Measurements from ENCODE around the gene COL4A1.

COL4A1 gene

GRCh38 chr13:110212529-110212928 lies 94.4 kb downstream of the COL4A1 start:
- DNase-seq = no peak

- DNase-seq = no peak
Observed at GRCh38 chr13:110211735-110212134, 95.2 kb downstream of the COL4A1 start.

GRCh38 chr13:110211046-110211445 lies 95.9 kb downstream of the COL4A1 start:
- no peak for DNase-seq

GRCh38 chr13:110210604-110210985 lies 96.4 kb downstream of the COL4A1 start:
- no peak for DNase-seq

- no peak for DNase-seq
Observed at GRCh38 chr13:110209950-110210603, 96.9 kb downstream of the COL4A1 start.

- DNase-seq = no peak
Observed at GRCh38 chr13:110208116-110208515, 98.8 kb downstream of the COL4A1 start.

GRCh38 chr13:110206996-110207395 lies 100.0 kb downstream of the COL4A1 start:
- no peak for DNase-seq

- no peak for DNase-seq
Observed at GRCh38 chr13:110206185-110206584, 100.8 kb downstream of the COL4A1 start.

- DNase-seq = no peak
Observed at GRCh38 chr13:110201114-110201513, 105.8 kb downstream of the COL4A1 start.

GRCh38 chr13:110200276-110200870 lies 106.6 kb downstream of the COL4A1 start:
- no peak for DNase-seq

- no peak for DNase-seq
Observed at GRCh38 chr13:110199046-110199831, 107.7 kb downstream of the COL4A1 start.

- no peak for DNase-seq
Observed at GRCh38 chr13:110197471-110197870, 109.5 kb downstream of the COL4A1 start.

GRCh38 chr13:110197026-110197425 lies 109.9 kb downstream of the COL4A1 start:
- DNase-seq = no peak

GRCh38 chr13:110195547-110196485 lies 111.1 kb downstream of the COL4A1 start:
- DNase-seq = no peak

GRCh38 chr13:110194451-110194850 lies 112.5 kb downstream of the COL4A1 start:
- DNase-seq = no peak

GRCh38 chr13:110193491-110193890 lies 113.5 kb downstream of the COL4A1 start:
- no peak for DNase-seq

- DNase-seq = no peak
Observed at GRCh38 chr13:110192472-110192871, 114.5 kb downstream of the COL4A1 start.

GRCh38 chr13:110187641-110188161 lies 119.3 kb downstream of the COL4A1 start:
- DNase-seq = no peak

- no peak for DNase-seq
Observed at GRCh38 chr13:110186231-110186855, 120.6 kb downstream of the COL4A1 start.

GRCh38 chr13:110185696-110186095 lies 121.3 kb downstream of the COL4A1 start:
- DNase-seq = no peak

GRCh38 chr13:110183910-110184309 lies 123.0 kb downstream of the COL4A1 start:
- DNase-seq = no peak

- DNase-seq = no peak
Observed at GRCh38 chr13:110182461-110182860, 124.5 kb downstream of the COL4A1 start.

Data from activated naive CD4-positive, alpha-beta T cell treated with anti-CD3 and anti-CD28 coated beads, Interleukin-2, amount 50 U/mL, for 16 hours (primary cell).